Measurements from ENCODE around the gene THEM4. TPM values are rescaled to one million over a fixed set of nuclear protein-coding genes. Genes with fewer than 3 reads are reported as not detected.
A peak's percentile ranks its signal among the peaks of the same experiment; 100 is the strongest.
"Not testable (repeated sequence)": the region's sequence is repeated elsewhere in the genome, so short reads cannot be mapped to it uniquely, and the experiment has no call there.

The THEM4 gene
- total RNA-seq, 1 experiment from 2014 or later, result 1.2 TPM

GRCh38 chr1:151883898-151884297 lies 25.4 kb downstream of the THEM4 start:
- H3K4me1 ChIP-seq (ENCODE audit: insufficient read depth, low read length, poor library complexity, severe bottlenecking); H3K27ac ChIP-seq (ENCODE audit: low read depth, low read length, poor library complexity, severe bottlenecking); H3K4me3 ChIP-seq (ENCODE audit: low read depth, low read length, poor library complexity, severe bottlenecking); DNase-seq (ENCODE audit: low spot score); H3K27me3 ChIP-seq (replicated peaks; ENCODE audit: insufficient read depth, low read depth, low read length, poor library complexity); intact Hi-C loops (cut with micrococcal nuclease; ENCODE audit: unreplicated experiment); H3K9me3 ChIP-seq (ENCODE audit: low read depth, low read length, poor library complexity, severe bottlenecking); H3K36me3 ChIP-seq (ENCODE audit: insufficient read depth, low read length, poor library complexity, severe bottlenecking); CTCF ChIA-PET; BruUV-seq (replicated peaks); POLR2A ChIA-PET (ENCODE audit: low non-redundant PET): not testable (repeated sequence)

DNA sequence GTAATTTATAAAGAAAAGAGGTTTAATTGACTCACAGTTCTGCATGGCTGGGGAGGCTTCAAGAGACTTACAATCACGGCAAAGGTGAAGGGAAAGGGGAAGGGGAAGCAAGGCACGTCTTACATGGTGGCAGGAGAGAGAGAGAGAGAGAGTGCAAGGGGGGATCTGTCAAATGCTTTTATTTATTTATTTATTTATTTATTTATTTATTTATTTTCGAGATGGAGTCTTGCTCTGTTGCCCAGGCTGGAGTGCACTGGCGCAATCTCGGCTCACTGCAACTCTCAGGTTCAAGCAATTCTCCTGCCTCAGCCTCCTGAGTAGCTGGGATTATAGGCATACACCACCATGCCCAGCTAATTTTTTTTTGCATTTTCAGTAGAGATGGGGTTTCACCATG lies 26.4 kb downstream of the THEM4 start:
- H3K27ac ChIP-seq (ENCODE audit: low read depth, low read length, poor library complexity, severe bottlenecking); DNase-seq (ENCODE audit: low spot score); BruUV-seq (replicated peaks); H3K4me1 ChIP-seq (ENCODE audit: insufficient read depth, low read length, poor library complexity, severe bottlenecking); CTCF ChIA-PET; H3K9me3 ChIP-seq (ENCODE audit: low read depth, low read length, poor library complexity, severe bottlenecking); H3K27me3 ChIP-seq (replicated peaks; ENCODE audit: insufficient read depth, low read depth, low read length, poor library complexity); intact Hi-C loops (cut with micrococcal nuclease; ENCODE audit: unreplicated experiment); POLR2A ChIA-PET (ENCODE audit: low non-redundant PET); H3K4me3 ChIP-seq (ENCODE audit: low read depth, low read length, poor library complexity, severe bottlenecking); H3K36me3 ChIP-seq (ENCODE audit: insufficient read depth, low read length, poor library complexity, severe bottlenecking): not testable (repeated sequence)

- no peaks in the 10 kb centered on the region for H3K36me3 ChIP-seq (ENCODE audit: insufficient read depth, low read length, poor library complexity, severe bottlenecking)
- no peaks in the 10 kb centered on the region for H3K4me1 ChIP-seq (ENCODE audit: insufficient read depth, low read length, poor library complexity, severe bottlenecking)
- no peak overlapping the region for H3K4me3 ChIP-seq (ENCODE audit: low read depth, low read length, poor library complexity, severe bottlenecking)
- BruUV-seq (replicated peaks), result no TSS peak
- no peaks in the 10 kb centered on the region for H3K9me3 ChIP-seq (ENCODE audit: low read depth, low read length, poor library complexity, severe bottlenecking)
- no peak for DNase-seq (ENCODE audit: low spot score)
- peaks cover 5% of the 10 kb centered on the region for H3K27me3 ChIP-seq (replicated peaks; ENCODE audit: insufficient read depth, low read depth, low read length, poor library complexity)
- intact Hi-C loops (cut with micrococcal nuclease; ENCODE audit: unreplicated experiment), result no loop called here
- ChIA-PET POLR2A (ENCODE audit: low non-redundant PET) (interaction anchor here (0.6 kb wide), 1 partner anchor 126 kb away, joined by 7 read pairs; no protein-coding TSS in a partner anchor), CTCF (interaction anchor here (0.9 kb wide), 1 partner anchor 439 kb away, joined by 4 read pairs; no protein-coding TSS in a partner anchor)
- TF ChIP-seq, protein P1, sequence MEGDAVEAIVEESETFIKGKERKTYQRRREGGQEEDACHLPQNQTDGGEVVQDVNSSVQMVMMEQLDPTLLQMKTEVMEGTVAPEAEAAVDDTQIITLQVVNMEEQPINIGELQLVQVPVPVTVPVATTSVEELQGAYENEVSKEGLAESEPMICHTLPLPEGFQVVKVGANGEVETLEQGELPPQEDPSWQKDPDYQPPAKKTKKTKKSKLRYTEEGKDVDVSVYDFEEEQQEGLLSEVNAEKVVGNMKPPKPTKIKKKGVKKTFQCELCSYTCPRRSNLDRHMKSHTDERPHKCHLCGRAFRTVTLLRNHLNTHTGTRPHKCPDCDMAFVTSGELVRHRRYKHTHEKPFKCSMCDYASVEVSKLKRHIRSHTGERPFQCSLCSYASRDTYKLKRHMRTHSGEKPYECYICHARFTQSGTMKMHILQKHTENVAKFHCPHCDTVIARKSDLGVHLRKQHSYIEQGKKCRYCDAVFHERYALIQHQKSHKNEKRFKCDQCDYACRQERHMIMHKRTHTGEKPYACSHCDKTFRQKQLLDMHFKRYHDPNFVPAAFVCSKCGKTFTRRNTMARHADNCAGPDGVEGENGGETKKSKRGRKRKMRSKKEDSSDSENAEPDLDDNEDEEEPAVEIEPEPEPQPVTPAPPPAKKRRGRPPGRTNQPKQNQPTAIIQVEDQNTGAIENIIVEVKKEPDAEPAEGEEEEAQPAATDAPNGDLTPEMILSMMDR (conservative IDR thresholded peaks at IDR 0.05; ENCODE audit: low read depth, low read length), result no peak
- TF ChIP-seq EZH2 (IDR thresholded peaks at IDR 0.05; ENCODE audit: borderline replicate concordance, low read depth, low read length, poor library complexity, severe bottlenecking), result no peak
- H3K27ac ChIP-seq (ENCODE audit: low read depth, low read length, poor library complexity, severe bottlenecking), result no peak overlapping the region
Measured at GRCh38 chr1:151882466-151882865, 26.8 kb downstream of the THEM4 start.

DNA sequence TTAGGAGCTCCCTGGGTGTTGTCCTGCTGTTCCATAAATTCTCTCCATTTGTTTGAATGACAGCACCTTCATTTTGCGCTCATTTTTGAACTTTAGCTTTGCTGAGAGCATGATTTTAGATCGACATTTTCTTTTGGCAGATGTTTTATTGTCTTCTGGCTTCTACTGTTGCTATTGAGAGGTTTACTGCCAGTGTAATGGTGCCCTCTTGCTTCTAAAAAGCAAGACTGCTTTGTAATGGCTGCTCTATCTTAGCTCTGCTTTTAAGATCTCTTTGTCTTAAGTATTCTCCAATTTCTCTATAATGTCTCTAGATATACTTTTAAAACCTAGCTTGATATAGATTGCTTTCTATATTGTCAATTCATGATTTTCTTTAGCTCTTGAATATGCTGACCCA lies 27.8 kb downstream of the THEM4 start:
- CTCF ChIA-PET, result no interaction called here
- Histone ChIP-seq H3K4me3 (ENCODE audit: low read depth, low read length, poor library complexity, severe bottlenecking) (no peak overlapping the region), H3K27ac (ENCODE audit: low read depth, low read length, poor library complexity, severe bottlenecking) (no peak overlapping the region), H3K4me1 (ENCODE audit: insufficient read depth, low read length, poor library complexity, severe bottlenecking) (no peaks in the 10 kb centered on the region), H3K36me3 (ENCODE audit: insufficient read depth, low read length, poor library complexity, severe bottlenecking) (no peaks in the 10 kb centered on the region), H3K27me3 (replicated peaks; ENCODE audit: insufficient read depth, low read depth, low read length, poor library complexity) (peaks cover 12% of the 10 kb centered on the region), H3K9me3 (ENCODE audit: low read depth, low read length, poor library complexity, severe bottlenecking) (no peaks in the 10 kb centered on the region)
- POLR2A ChIA-PET (ENCODE audit: low non-redundant PET), result no interaction called here
- no peak for DNase-seq (ENCODE audit: low spot score)
- intact Hi-C loops (cut with micrococcal nuclease; ENCODE audit: unreplicated experiment), result no loop called here
- TF ChIP-seq, protein P1 (conservative IDR thresholded peaks at IDR 0.05; ENCODE audit: low read depth, low read length), result peak; percentile 41
- no peak for TF ChIP-seq EZH2 (IDR thresholded peaks at IDR 0.05; ENCODE audit: borderline replicate concordance, low read depth, low read length, poor library complexity, severe bottlenecking)
- BruUV-seq (replicated peaks), result no TSS peak

Data from A673 (cell line).